Neural cell (in vitro differentiated cells): ENCODE data around the gene FOXK2. TPM values are rescaled to one million over a fixed set of nuclear protein-coding genes. Genes with fewer than 3 reads are reported as not detected.

Experiments
- H2AFZ ChIP-seq: fragments of 200-600, 300-800 bp; sonication (generic), shearing (Covaris generic); 2 replicates; pipeline ENCODE4 v1.6.0; 2014; ENCODE audit warnings: low read depth, mild to moderate bottlenecking, antibody characterized with exemption, low read length, moderate library complexity
- H3F3A ChIP-seq: fragments of 200-600 bp; shearing (Covaris generic); 2 replicates; pipeline ENCODE4 v1.6.1; 2016; ENCODE audit warnings: mild to moderate bottlenecking, moderate library complexity, mixed read lengths, antibody characterized with exemption, low read length; ENCODE audit not compliant: insufficient read depth, poor library complexity, severe bottlenecking
- H3K27ac ChIP-seq: fragments of 200-600, 300-800 bp; sonication (generic), shearing (Covaris generic); 2 replicates; pipeline ENCODE4 v1.5.1; 2014; ENCODE audit warnings: mild to moderate bottlenecking, low read length, moderate library complexity
- H3K27me3 ChIP-seq: fragments of 300-800, 200-600 bp; sonication (generic), shearing (Covaris generic); 2 replicates; pipeline ENCODE4 v1.6.0; 2014; ENCODE audit warnings: mild to moderate bottlenecking, low read depth, low read length, moderate library complexity; ENCODE audit not compliant: insufficient read depth
- H3K36me3 ChIP-seq: fragments of 300-800, 200-600 bp; sonication (generic), shearing (Covaris generic); 2 replicates; pipeline ENCODE4 v1.5.1; 2014; ENCODE audit warnings: mild to moderate bottlenecking, antibody characterized with exemption, low read length, moderate library complexity; ENCODE audit not compliant: insufficient read depth
- H3K4me2 ChIP-seq: fragments of 300-800, 200-600 bp; sonication (generic), shearing (Covaris generic); 2 replicates; pipeline ENCODE4 v1.6.0; 2014; ENCODE audit warnings: mild to moderate bottlenecking, low read length
- H3K4me3 ChIP-seq: fragments of 300-800, 200-600 bp; sonication (generic), shearing (Covaris generic); 2 replicates; pipeline ENCODE4 v1.5.1; 2014; ENCODE audit warnings: mild to moderate bottlenecking, low read length, moderate library complexity
- H3K79me2 ChIP-seq: fragments of 200-600 bp; shearing (Covaris generic); replicated peaks from 2 replicates; pipeline ENCODE4 v1.6.0; 2014; ENCODE audit warnings: mild to moderate bottlenecking, low read length, moderate library complexity; ENCODE audit not compliant: insufficient read depth
- H3K9ac ChIP-seq: fragments of 300-800, 200-600 bp; sonication (generic), shearing (Covaris generic); 2 replicates; pipeline ENCODE4 v1.6.1; 2016; ENCODE audit warnings: mild to moderate bottlenecking, low read length, mixed read lengths
- H3K9me2 ChIP-seq: fragments of 200-600 bp; shearing (Covaris generic); 2 replicates; pipeline ENCODE4 v1.6.1; 2016; ENCODE audit warnings: mild to moderate bottlenecking, low read length, mixed read lengths; ENCODE audit not compliant: insufficient read depth
- H3K9me3 ChIP-seq: fragments of 200-600, 300-800 bp; sonication (generic), shearing (Covaris generic); 2 replicates; pipeline ENCODE4 v1.6.1; 2016; ENCODE audit warnings: mild to moderate bottlenecking, mixed run types, low read length, moderate library complexity, mixed read lengths
- H4K20me1 ChIP-seq: fragments of 200-600 bp; shearing (Covaris generic); 2 replicates; pipeline ENCODE4 v1.6.1; 2016; ENCODE audit warnings: mild to moderate bottlenecking, mixed run types; ENCODE audit not compliant: insufficient read depth
- EP300 ChIP-seq: fragments of 450-650 bp; conservative IDR thresholded peaks from 2 replicates; pipeline ENCODE4 v1.6.1; 2014; ENCODE audit warnings: antibody characterized with exemption, mild to moderate bottlenecking, moderate library complexity; ENCODE audit not compliant: poor library complexity, severe bottlenecking
- EZH2 ChIP-seq: fragments of 200-600, 300-800 bp; shearing (Covaris generic), sonication (generic); IDR thresholded peaks from 2 replicates; pipeline ENCODE4 v1.6.1; 2014; ENCODE audit warnings: antibody characterized with exemption, low read length, borderline replicate concordance, mild to moderate bottlenecking; ENCODE audit not compliant: insufficient read depth, poor library complexity, severe bottlenecking
- POLR2AphosphoS5 ChIP-seq: IDR thresholded peaks from 2 replicates; pipeline ENCODE4 v1.6.1; 2012
- RAD21 ChIP-seq: fragments of 450-650 bp; conservative IDR thresholded peaks from 2 replicates; pipeline ENCODE4 v1.6.1; 2014; ENCODE audit warnings: antibody characterized with exemption, mild to moderate bottlenecking, moderate library complexity
- SMC3 ChIP-seq: fragments of 450-650 bp; conservative IDR thresholded peaks from 2 replicates; pipeline ENCODE4 v1.6.1; 2014; ENCODE audit warnings: antibody characterized with exemption, mild to moderate bottlenecking, moderate library complexity; ENCODE audit not compliant: poor library complexity
- TAF1 ChIP-seq: IDR thresholded peaks from 2 replicates; pipeline ENCODE4 v1.6.1; 2012; ENCODE audit warnings: low read depth
- polyA plus RNA-seq: library from polyadenylated mRNA; depleted of rRNA; stranded (reverse); fragments of >200 nt; gene quantifications from 2 replicates; pipeline ENCODE4 v1.2.3, GENCODE V29; 2014
- TF ChIP-seq, protein P1 (sequence below): IDR thresholded peaks from 2 replicates; pipeline ENCODE4 v1.6.1; 2012; ENCODE audit warnings: borderline replicate concordance
- TF ChIP-seq, protein P2 (sequence below): fragments of 450-650 bp; IDR thresholded peaks from 2 replicates; pipeline ENCODE4 v1.5.1; 2014; ENCODE audit warnings: antibody characterized with exemption, mild to moderate bottlenecking, moderate library complexity; ENCODE audit not compliant: poor library complexity, severe bottlenecking

The FOXK2 gene
- polyA plus RNA-seq, 1 donor from 2014 or later, result 24.4 TPM

DNA sequence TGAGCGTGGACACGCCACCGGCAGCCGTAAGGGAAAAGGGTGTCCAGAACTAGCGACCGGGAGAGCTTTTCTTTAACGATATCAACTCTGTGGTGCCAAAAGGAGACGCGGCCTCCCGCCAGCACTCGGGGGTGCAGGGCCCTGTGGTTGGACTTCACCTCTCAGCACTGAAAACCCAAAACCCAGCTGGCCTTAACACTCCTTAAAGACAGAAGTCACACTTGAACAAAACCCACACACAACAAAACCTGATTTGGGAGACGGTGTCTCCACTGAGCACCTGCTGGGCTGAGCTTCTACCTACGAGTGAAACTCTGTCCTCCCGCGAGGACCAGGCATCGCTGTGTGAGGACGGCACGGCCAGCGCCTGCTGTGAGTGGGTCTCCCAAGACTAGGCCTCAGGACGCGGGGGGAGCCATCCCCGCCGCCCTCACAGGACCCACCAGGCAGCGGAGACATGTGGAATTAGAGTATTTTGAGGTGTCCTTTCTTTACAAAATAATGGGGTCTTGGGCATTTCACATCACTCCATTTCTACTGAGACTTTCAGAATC is 82.0 kb downstream of the FOXK2 start:
- TF ChIP-seq, protein P1, sequence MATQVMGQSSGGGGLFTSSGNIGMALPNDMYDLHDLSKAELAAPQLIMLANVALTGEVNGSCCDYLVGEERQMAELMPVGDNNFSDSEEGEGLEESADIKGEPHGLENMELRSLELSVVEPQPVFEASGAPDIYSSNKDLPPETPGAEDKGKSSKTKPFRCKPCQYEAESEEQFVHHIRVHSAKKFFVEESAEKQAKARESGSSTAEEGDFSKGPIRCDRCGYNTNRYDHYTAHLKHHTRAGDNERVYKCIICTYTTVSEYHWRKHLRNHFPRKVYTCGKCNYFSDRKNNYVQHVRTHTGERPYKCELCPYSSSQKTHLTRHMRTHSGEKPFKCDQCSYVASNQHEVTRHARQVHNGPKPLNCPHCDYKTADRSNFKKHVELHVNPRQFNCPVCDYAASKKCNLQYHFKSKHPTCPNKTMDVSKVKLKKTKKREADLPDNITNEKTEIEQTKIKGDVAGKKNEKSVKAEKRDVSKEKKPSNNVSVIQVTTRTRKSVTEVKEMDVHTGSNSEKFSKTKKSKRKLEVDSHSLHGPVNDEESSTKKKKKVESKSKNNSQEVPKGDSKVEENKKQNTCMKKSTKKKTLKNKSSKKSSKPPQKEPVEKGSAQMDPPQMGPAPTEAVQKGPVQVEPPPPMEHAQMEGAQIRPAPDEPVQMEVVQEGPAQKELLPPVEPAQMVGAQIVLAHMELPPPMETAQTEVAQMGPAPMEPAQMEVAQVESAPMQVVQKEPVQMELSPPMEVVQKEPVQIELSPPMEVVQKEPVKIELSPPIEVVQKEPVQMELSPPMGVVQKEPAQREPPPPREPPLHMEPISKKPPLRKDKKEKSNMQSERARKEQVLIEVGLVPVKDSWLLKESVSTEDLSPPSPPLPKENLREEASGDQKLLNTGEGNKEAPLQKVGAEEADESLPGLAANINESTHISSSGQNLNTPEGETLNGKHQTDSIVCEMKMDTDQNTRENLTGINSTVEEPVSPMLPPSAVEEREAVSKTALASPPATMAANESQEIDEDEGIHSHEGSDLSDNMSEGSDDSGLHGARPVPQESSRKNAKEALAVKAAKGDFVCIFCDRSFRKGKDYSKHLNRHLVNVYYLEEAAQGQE, result no peak
- no peak overlapping the region for H3K4me2 ChIP-seq
- H3K9ac ChIP-seq, result no peak overlapping the region
- no peaks in the 10 kb centered on the region for H4K20me1 ChIP-seq
- no peak overlapping the region for H3K4me3 ChIP-seq
- H3K27ac ChIP-seq, result no peak overlapping the region
- H3F3A ChIP-seq, result no peaks in the 10 kb centered on the region
- peaks cover 4% of the 10 kb centered on the region for H3K36me3 ChIP-seq
- H3K79me2 ChIP-seq, result no peaks in the 10 kb centered on the region
- H3K27me3 ChIP-seq, result no peaks in the 10 kb centered on the region
- H2AFZ ChIP-seq, result no peak overlapping the region
- no peaks in the 10 kb centered on the region for H3K9me3 ChIP-seq
- no peaks in the 10 kb centered on the region for H3K9me2 ChIP-seq

DNA sequence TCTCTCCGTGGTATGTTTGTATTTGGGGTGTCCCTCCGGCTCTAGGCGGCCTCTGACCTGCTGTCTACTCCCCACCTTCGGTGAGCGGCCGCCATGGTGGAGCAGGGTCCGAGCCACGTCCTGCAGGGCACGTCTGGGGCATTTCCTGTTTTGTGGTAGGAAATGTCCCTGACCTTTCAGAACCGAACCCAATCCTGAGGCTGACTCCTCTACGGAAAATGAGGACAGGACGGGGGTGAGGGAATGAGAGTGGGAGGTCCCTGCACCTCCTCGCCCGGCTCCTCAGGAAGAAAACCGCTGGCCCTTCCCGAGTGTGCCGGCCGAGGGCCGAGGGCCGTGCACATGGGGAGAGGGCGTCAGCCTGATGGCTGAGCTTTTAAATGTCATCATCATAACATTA is 83.0 kb downstream of the FOXK2 start:
- no peaks in the 10 kb centered on the region for H3F3A ChIP-seq
- no peaks in the 10 kb centered on the region for H4K20me1 ChIP-seq
- no peaks in the 10 kb centered on the region for H3K27me3 ChIP-seq
- H3K9me3 ChIP-seq, result no peaks in the 10 kb centered on the region
- H2AFZ ChIP-seq, result no peak overlapping the region
- H3K4me2 ChIP-seq, result no peak overlapping the region
- TF ChIP-seq, protein P1, result no peak
- TF ChIP-seq TAF1 (no peak), SMC3 (no peak), POLR2AphosphoS5 (no peak), RAD21 (no peak), EP300 (no peak), EZH2 (no peak)
- TF ChIP-seq, protein P2, sequence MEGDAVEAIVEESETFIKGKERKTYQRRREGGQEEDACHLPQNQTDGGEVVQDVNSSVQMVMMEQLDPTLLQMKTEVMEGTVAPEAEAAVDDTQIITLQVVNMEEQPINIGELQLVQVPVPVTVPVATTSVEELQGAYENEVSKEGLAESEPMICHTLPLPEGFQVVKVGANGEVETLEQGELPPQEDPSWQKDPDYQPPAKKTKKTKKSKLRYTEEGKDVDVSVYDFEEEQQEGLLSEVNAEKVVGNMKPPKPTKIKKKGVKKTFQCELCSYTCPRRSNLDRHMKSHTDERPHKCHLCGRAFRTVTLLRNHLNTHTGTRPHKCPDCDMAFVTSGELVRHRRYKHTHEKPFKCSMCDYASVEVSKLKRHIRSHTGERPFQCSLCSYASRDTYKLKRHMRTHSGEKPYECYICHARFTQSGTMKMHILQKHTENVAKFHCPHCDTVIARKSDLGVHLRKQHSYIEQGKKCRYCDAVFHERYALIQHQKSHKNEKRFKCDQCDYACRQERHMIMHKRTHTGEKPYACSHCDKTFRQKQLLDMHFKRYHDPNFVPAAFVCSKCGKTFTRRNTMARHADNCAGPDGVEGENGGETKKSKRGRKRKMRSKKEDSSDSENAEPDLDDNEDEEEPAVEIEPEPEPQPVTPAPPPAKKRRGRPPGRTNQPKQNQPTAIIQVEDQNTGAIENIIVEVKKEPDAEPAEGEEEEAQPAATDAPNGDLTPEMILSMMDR, result no peak
- no peak overlapping the region for H3K27ac ChIP-seq
- no peak overlapping the region for H3K9ac ChIP-seq
- H3K36me3 ChIP-seq, result peaks cover 4% of the 10 kb centered on the region
- H3K79me2 ChIP-seq, result no peaks in the 10 kb centered on the region
- H3K9me2 ChIP-seq, result no peaks in the 10 kb centered on the region
- H3K4me3 ChIP-seq, result no peak overlapping the region
